HepG2 (cell line): ENCODE results near the gene ZNF700. TPM values are rescaled to one million over a fixed set of nuclear protein-coding genes. Genes with fewer than 3 reads are reported as not detected.

ENCODE experiments used
- ATAC-seq: fragments of 200-7000 bp; cut with Tn5 transposase; 3 replicates; pipeline ENCODE4 v1.9.1; 2020; ENCODE audit warnings: mild to moderate bottlenecking, moderate library complexity
- BruUV-seq: library from RNA; stranded (reverse); fragments of 400-500 nt; replicated peaks from 2 replicates; lab custom pipeline; 2021; lab: Mats Ljungman, UMichigan
- CTCF ChIA-PET: fragments of 300-600 bp; formaldehyde crosslinking; extraction: SDS; loops from one replicate; lab custom pipeline; 2021; ENCODE audit warnings: low total read pairs, inconsistent platforms, low intra/inter-chr PET ratio; lab: Yijun Ruan, JAX
- POLR2A ChIA-PET: fragments of 350-600 bp; sonication (Branson Sonifier 250); formaldehyde crosslinking; loops from one replicate; lab custom pipeline; 2020; ENCODE audit warnings: antibody characterized with exemption, inconsistent platforms; lab: Yijun Ruan, JAX
- DNase-seq: peaks from one replicate; pipeline ENCODE4 v3.0.0-alpha.2; 2015; ENCODE audit warnings: low spot score
- FAIRE-seq: peaks from 3 replicates; lab custom pipeline; 2011; peaks lifted over from hg19 to GRCh38; lab: Jason Lieb, UNC
- H2AFZ ChIP-seq: one replicate; pipeline ENCODE4 v1.6.1; 2011; ENCODE audit warnings: low read length, inconsistent platforms
- H3K27ac ChIP-seq: fragments of 300-600 bp; 3 replicates; pipeline ENCODE4 v1.8.0; 2011; ENCODE audit warnings: mixed run types, mild to moderate bottlenecking, mixed read lengths, low read length, inconsistent platforms; ENCODE audit not compliant: insufficient read depth; ENCODE audit errors: extremely low read length
- H3K27me3 ChIP-seq, 2 experiments: fragments of 200-600 bp in 1 of 2; 2 replicates in 1 of 2; 3 replicates in 1 of 2; pipeline versions ENCODE4 v1.6.0 to v1.8.0; 2011; ENCODE audit warnings: low read length in 2 of 2, mild to moderate bottlenecking in 2 of 2, moderate library complexity in 2 of 2, inconsistent platforms in 1 of 2; ENCODE audit not compliant: insufficient read depth in 2 of 2, control insufficient read depth in 1 of 2
- H3K36me3 ChIP-seq, 2 experiments: fragments of 200-600 bp in 1 of 2; replicated peaks in 1 of 2; 2 replicates in 1 of 2; 3 replicates in 1 of 2; pipeline versions ENCODE4 v1.5.1 to v1.8.0; 2011; ENCODE audit warnings: low read length in 2 of 2, inconsistent platforms in 1 of 2; ENCODE audit not compliant: insufficient read depth in 2 of 2, control insufficient read depth in 1 of 2
- H3K4me1 ChIP-seq: 2 replicates; pipeline ENCODE4 v1.5.1; 2012; ENCODE audit warnings: low read length, inconsistent platforms; ENCODE audit not compliant: insufficient read depth
- H3K4me2 ChIP-seq: 2 replicates; pipeline ENCODE4 v1.6.0; 2011; ENCODE audit warnings: low read depth, low read length, inconsistent platforms
- H3K4me3 ChIP-seq, 3 experiments: fragments of 200-600 bp in 1 of 3; sonication (generic), shearing (Covaris generic) in 1 of 3; replicated peaks in 1 of 3; 2 replicates each; pipeline ENCODE4 v1.5.1; 2011 to 2016; ENCODE audit warnings: low read length in 3 of 3, inconsistent platforms in 2 of 3, low read depth in 2 of 3, mild to moderate bottlenecking in 2 of 3, control low read depth in 1 of 3, mixed read lengths in 1 of 3; ENCODE audit not compliant: insufficient read depth in 1 of 3
- H3K79me2 ChIP-seq: one replicate; pipeline ENCODE4 v1.6.1; 2011; ENCODE audit warnings: low read length, inconsistent platforms; ENCODE audit not compliant: insufficient read depth
- H3K9ac ChIP-seq: 2 replicates; pipeline ENCODE4 v1.6.0; 2011; ENCODE audit warnings: mild to moderate bottlenecking, low read depth, low read length, inconsistent platforms; ENCODE audit not compliant: insufficient read depth
- H3K9me3 ChIP-seq: 2 replicates; pipeline ENCODE4 v1.5.1; 2012; ENCODE audit warnings: mild to moderate bottlenecking, low read length
- H4K20me1 ChIP-seq: 2 replicates; pipeline ENCODE4 v1.6.0; 2011; ENCODE audit warnings: inconsistent platforms, mild to moderate bottlenecking, low read length, moderate library complexity; ENCODE audit not compliant: insufficient read depth
- GATAD2A ChIP-seq: IDR thresholded peaks from 2 replicates; pipeline ENCODE4 v1.6.1; 2016
- MXD4 ChIP-seq: IDR thresholded peaks from 2 replicates; pipeline ENCODE4 v1.6.1; 2016; ENCODE audit warnings: mild to moderate bottlenecking, missing biosample characterization, missing genetic modification reagents
- SOX13 ChIP-seq, 3 experiments: fragments of 450-650 bp in 1 of 3; sonication (generic) in 1 of 3; formaldehyde crosslinking in 1 of 3; IDR thresholded peaks in 2 of 3; conservative IDR thresholded peaks in 1 of 3; 2 replicates each; pipeline versions ENCODE4 v1.5.0 to v1.6.1; 2016 to 2020; ENCODE audit warnings: antibody characterized with exemption in 1 of 3, mild to moderate bottlenecking in 1 of 3, missing compliant biosample characterization in 1 of 3, missing genetic modification reagents in 1 of 3, moderate library complexity in 1 of 3
- ZBTB42 ChIP-seq: sonication (generic); formaldehyde crosslinking; IDR thresholded peaks from 2 replicates; pipeline ENCODE4 v1.5.0; 2020; ENCODE audit warnings: mild to moderate bottlenecking, missing genetic modification reagents
- ZBTB8A ChIP-seq: sonication (generic); formaldehyde crosslinking; IDR thresholded peaks from 2 replicates; pipeline ENCODE4 v1.4.0; 2020; ENCODE audit warnings: mild to moderate bottlenecking, low read depth, missing genetic modification reagents, borderline replicate concordance
- ZFY ChIP-seq: sonication (generic); formaldehyde crosslinking; IDR thresholded peaks from 2 replicates; pipeline ENCODE4 v1.4.0; 2020; ENCODE audit warnings: missing genetic modification reagents
- ZNF12 ChIP-seq: sonication (generic); formaldehyde crosslinking; IDR thresholded peaks from 2 replicates; pipeline ENCODE4 v1.5.0; 2020; ENCODE audit warnings: missing genetic modification reagents
- WGBS: methylation state at CpG from one replicate; pipeline ENCODE4 v1.1.6; 2017; ENCODE audit warnings: low lambda C conversion rate; 5-methylcytosine and 5-hydroxymethylcytosine counted together
- in situ Hi-C: cut with HindIII; loops from 2 replicates; pipeline ENCODE4 v1.10.0; 2017; ENCODE audit warnings: low pct_unique_long_range_greater_than_20kb; ENCODE audit not compliant: extremely low pct_ligation_motif_present
- intact Hi-C: fragments of 100-400 bp; cut with micrococcal nuclease; formaldehyde crosslinking; loops from one replicate; pipeline ENCODE4 v1.10.0; 2022; ENCODE audit not compliant: unreplicated experiment
- polyA plus RNA-seq, 8 experiments: library from polyadenylated mRNA; depleted of rRNA in 3 of 8; stranded (reverse) in 7 of 8; unstranded in 1 of 8; fragments of >200 nt; fragmentation: Illumina TruSeq in 4 of 8; extraction: Trizol in 4 of 8; gene quantifications; 2 replicates each; pipeline versions ENCODE4 v1.2.1 to v1.2.3, GENCODE V29; 2011 to 2016; ENCODE audit warnings: low read depth in 4 of 8, missing spikeins in 1 of 8, mixed read lengths in 1 of 8; ENCODE audit not compliant: insufficient read depth in 1 of 8
- total RNA-seq, 5 experiments: library from RNA; depleted of rRNA; stranded (reverse); fragments of >200 nt; fragmentation: Illumina TruSeq; extraction: Trizol; gene quantifications; 2 replicates each; pipeline ENCODE4 v1.2.3, GENCODE V29; 2016; ENCODE audit warnings: low read depth in 1 of 5
- TF ChIP-seq, protein P1 (sequence below): sonication (generic); formaldehyde crosslinking; IDR thresholded peaks from 2 replicates; pipeline ENCODE4 v1.8.0; 2022; ENCODE audit warnings: mild to moderate bottlenecking, missing genetic modification reagents, borderline replicate concordance
- TF ChIP-seq, protein P2 (sequence below): sonication (generic); formaldehyde crosslinking; IDR thresholded peaks from 2 replicates; pipeline ENCODE4 v1.4.0; 2020; ENCODE audit warnings: missing genetic modification reagents
- TF ChIP-seq, protein P3 (sequence below): sonication (generic); formaldehyde crosslinking; IDR thresholded peaks from 2 replicates; pipeline ENCODE4 v1.9.0; 2021; ENCODE audit warnings: missing genetic modification reagents, mild to moderate bottlenecking, borderline replicate concordance
- TF ChIP-seq, protein P4 (sequence below): sonication (generic); formaldehyde crosslinking; IDR thresholded peaks from 2 replicates; pipeline ENCODE4 v1.8.1; 2023; ENCODE audit warnings: mild to moderate bottlenecking, missing genetic modification reagents, borderline replicate concordance
- TF ChIP-seq, protein P5 (sequence below): sonication (generic); formaldehyde crosslinking; IDR thresholded peaks from 2 replicates; pipeline ENCODE4 v1.5.1; 2020; ENCODE audit warnings: mild to moderate bottlenecking, missing genetic modification reagents, borderline replicate concordance
- TF ChIP-seq, protein P6 (sequence below): sonication (generic); formaldehyde crosslinking; conservative IDR thresholded peaks from 2 replicates; pipeline ENCODE4 v1.8.0; 2022; ENCODE audit warnings: missing genetic modification reagents

Gene ZNF700
- total and polyA plus RNA-seq, 2 of the 13 experiments (the other 11 are each of a cell fraction or from before 2014, with no cell fraction given), result 6.0 to 12.8 TPM

DNA sequence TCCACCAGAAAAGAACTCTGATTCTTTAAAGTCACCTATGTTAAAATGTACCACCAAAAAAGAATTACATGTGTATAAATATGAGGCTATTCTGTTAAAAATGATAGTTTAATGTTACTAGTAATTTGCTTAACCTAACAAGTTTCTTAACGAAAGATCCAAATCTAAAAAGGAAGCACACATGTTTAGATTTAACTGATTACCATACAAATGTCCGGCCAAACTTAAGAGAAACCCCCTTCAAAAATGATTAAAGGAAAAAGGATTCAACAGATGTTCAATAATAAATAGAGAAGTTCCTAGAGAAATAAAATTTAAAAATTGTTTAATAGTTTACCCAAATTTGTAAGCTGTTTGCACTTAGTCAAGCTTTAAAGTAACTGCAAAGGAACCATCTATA, 42.3 kb upstream of the ZNF700 start (continued):
- TF ChIP-seq ZBTB8A, result no peak

DNA sequence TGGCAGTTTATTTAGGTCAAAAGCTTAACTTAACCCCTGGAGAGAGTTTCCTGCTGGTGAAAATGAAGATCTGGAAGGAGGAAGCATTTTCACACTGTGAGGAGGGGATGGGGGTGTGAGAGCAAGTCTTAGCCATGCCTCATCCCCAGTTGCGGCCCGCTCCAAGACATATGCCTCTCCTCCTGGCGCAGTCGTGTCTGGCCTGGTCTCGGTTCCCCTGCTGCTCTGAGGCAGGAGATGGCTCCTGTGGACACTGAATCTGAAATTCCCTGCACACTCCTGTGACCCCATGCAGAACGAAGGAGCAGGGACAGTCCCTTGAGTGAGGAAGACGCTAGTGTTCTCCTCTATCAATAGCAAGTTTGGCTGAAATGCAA, 37.7 kb upstream of the ZNF700 start:
- Histone ChIP-seq H3K9ac (peak overlapping the region; percentile 65), H4K20me1 (no peaks in the 10 kb centered on the region), H3K4me3 (peak overlapping the region; percentile 42 to 77 (median 49); a peak in 5 of 6 replicates), H3K4me2 (peak overlapping the region; percentile 86), H2AFZ (peak overlapping the region; percentile 66), H3K36me3 (no peaks in the 10 kb centered on the region; a peak in 1 of 5 replicates), H3K9me3 (no peaks in the 10 kb centered on the region), H3K4me1 (peaks cover 44% of the 10 kb centered on the region), H3K27ac (peak overlapping the region; percentile 94), H3K27me3 (no peaks in the 10 kb centered on the region; a peak in 1 of 5 replicates), H3K79me2 (peaks cover 30% of the 10 kb centered on the region)
- in situ Hi-C loops, result loop anchor here (5.0 kb wide), 1 partner anchor 100 kb away; no protein-coding TSS in a partner anchor
- ATAC-seq (peak; percentile 51), DNase-seq (no peak), FAIRE-seq (no peak)
- BruUV-seq, result no TSS peak
- intact Hi-C loops, result loop anchor here (5.0 kb wide), 1 partner anchor 35 kb away; no protein-coding TSS in a partner anchor
- POLR2A ChIA-PET, result interaction anchor here (0.9 to 3.0 kb wide), 12 partner anchors 34 to 276 kb away, joined by 3 to 30 read pairs (median 3); partner anchors contain the start of genes ZNF136, ZNF20, ZNF433 and ZNF440
- WGBS, result 16% methylated on average over 5 of the region's 7 CpGs
- CTCF ChIA-PET, result no interaction called here
- no peak for TF ChIP-seq MXD4
- TF ChIP-seq, protein P1, sequence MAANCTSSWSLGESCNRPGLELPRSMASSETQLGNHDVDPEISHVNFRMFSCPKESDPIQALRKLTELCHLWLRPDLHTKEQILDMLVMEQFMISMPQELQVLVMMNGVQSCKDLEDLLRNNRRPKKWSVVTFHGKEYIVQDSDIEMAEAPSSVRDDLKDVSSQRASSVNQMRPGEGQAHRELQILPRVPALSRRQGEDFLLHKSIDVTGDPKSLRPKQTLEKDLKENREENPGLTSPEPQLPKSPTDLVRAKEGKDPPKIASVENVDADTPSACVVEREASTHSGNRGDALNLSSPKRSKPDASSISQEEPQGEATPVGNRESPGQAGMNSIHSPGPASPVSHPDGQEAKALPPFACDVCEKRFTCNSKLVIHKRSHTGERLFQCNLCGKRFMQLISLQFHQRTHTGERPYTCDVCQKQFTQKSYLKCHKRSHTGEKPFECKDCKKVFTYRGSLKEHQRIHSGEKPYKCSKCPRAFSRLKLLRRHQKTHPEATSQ (CRISPR knock-in tag), result no peak
- TF ChIP-seq ZBTB42 (CRISPR knock-in tag), result no peak
- TF ChIP-seq, protein P2, sequence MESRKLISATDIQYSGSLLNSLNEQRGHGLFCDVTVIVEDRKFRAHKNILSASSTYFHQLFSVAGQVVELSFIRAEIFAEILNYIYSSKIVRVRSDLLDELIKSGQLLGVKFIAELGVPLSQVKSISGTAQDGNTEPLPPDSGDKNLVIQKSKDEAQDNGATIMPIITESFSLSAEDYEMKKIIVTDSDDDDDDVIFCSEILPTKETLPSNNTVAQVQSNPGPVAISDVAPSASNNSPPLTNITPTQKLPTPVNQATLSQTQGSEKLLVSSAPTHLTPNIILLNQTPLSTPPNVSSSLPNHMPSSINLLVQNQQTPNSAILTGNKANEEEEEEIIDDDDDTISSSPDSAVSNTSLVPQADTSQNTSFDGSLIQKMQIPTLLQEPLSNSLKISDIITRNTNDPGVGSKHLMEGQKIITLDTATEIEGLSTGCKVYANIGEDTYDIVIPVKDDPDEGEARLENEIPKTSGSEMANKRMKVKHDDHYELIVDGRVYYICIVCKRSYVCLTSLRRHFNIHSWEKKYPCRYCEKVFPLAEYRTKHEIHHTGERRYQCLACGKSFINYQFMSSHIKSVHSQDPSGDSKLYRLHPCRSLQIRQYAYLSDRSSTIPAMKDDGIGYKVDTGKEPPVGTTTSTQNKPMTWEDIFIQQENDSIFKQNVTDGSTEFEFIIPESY (CRISPR knock-in tag), result no peak
- TF ChIP-seq, protein P3, sequence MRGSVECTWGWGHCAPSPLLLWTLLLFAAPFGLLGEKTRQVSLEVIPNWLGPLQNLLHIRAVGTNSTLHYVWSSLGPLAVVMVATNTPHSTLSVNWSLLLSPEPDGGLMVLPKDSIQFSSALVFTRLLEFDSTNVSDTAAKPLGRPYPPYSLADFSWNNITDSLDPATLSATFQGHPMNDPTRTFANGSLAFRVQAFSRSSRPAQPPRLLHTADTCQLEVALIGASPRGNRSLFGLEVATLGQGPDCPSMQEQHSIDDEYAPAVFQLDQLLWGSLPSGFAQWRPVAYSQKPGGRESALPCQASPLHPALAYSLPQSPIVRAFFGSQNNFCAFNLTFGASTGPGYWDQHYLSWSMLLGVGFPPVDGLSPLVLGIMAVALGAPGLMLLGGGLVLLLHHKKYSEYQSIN (CRISPR knock-in tag), result no peak
- TF ChIP-seq, protein P4, sequence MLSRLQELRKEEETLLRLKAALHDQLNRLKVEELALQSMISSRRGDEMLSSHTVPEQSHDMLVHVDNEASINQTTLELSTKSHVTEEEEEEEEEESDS (CRISPR knock-in tag), result 0 out of 2 replicates have a peak, but pooled peaks have one; percentile 1
- TF ChIP-seq ZNF12 (CRISPR knock-in tag), result no peak
- no peak for TF ChIP-seq ZFY (CRISPR knock-in tag)
- TF ChIP-seq SOX13 (IDR thresholded peaks at IDR 0.05), result no peak
- no peak for TF ChIP-seq SOX13 (CRISPR knock-in tag; conservative IDR thresholded peaks at IDR 0.05 in 1 of 2, IDR thresholded peaks at IDR 0.05 in 1 of 2)
- TF ChIP-seq, protein P5, sequence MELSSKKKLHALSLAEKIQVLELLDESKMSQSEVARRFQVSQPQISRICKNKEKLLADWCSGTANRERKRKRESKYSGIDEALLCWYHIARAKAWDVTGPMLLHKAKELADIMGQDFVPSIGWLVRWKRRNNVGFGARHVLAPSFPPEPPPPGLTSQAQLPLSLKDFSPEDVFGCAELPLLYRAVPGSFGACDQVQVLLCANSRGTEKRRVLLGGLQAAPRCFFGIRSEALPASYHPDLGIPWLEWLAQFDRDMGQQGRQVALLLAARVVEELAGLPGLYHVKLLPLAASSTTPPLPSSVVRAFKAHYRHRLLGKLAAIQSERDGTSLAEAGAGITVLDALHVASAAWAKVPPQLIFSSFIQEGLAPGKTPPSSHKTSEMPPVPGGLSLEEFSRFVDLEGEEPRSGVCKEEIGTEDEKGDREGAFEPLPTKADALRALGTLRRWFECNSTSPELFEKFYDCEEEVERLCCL (CRISPR knock-in tag), result no peak
- TF ChIP-seq, protein P6, sequence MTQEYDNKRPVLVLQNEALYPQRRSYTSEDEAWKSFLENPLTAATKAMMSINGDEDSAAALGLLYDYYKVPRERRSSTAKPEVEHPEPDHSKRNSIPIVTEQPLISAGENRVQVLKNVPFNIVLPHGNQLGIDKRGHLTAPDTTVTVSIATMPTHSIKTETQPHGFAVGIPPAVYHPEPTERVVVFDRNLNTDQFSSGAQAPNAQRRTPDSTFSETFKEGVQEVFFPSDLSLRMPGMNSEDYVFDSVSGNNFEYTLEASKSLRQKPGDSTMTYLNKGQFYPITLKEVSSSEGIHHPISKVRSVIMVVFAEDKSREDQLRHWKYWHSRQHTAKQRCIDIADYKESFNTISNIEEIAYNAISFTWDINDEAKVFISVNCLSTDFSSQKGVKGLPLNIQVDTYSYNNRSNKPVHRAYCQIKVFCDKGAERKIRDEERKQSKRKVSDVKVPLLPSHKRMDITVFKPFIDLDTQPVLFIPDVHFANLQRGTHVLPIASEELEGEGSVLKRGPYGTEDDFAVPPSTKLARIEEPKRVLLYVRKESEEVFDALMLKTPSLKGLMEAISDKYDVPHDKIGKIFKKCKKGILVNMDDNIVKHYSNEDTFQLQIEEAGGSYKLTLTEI (CRISPR knock-in tag), result no peak
- TF ChIP-seq GATAD2A (CRISPR knock-in tag), result no peak
